ENCODE data around the gene FRAS1.
"Not testable (repeated sequence)": the region's sequence is repeated elsewhere in the genome, so short reads cannot be mapped to it uniquely, and the experiment has no call there.

The FRAS1 gene

GRCh38 chr4:78296261-78296660, 239.1 kb downstream of the FRAS1 start:
- DNase-seq (ENCODE audit: insufficient read length, low spot score) (no peak), FAIRE-seq (no peak)
- no peak for TF ChIP-seq TAF1 (IDR thresholded peaks at IDR 0.05; ENCODE audit: low read depth, low read length)
- TF ChIP-seq SPI1 (IDR thresholded peaks at IDR 0.05; ENCODE audit: low read depth, low read length): no peak
- no peak for TF ChIP-seq POLR2AphosphoS5 (IDR thresholded peaks at IDR 0.05; ENCODE audit: low read depth, low read length)
- TF ChIP-seq PAX5 (IDR thresholded peaks at IDR 0.05; ENCODE audit: insufficient read depth, low read length, severe bottlenecking): no peak
- no peak for TF ChIP-seq POLR2A (IDR thresholded peaks at IDR 0.05; ENCODE audit: low read depth, low read length)
- TF ChIP-seq POU2F2 (IDR thresholded peaks at IDR 0.05; ENCODE audit: low read depth, low read length): no peak

- no peak for DNase-seq (ENCODE audit: insufficient read length, low spot score)
- no peak for TF ChIP-seq PAX5 (IDR thresholded peaks at IDR 0.05; ENCODE audit: insufficient read depth, low read length, severe bottlenecking)
- peak; percentile 79 for TF ChIP-seq SPI1 (IDR thresholded peaks at IDR 0.05; ENCODE audit: low read depth, low read length)
- no peak for FAIRE-seq
These were observed 240.1 kb downstream of the FRAS1 start for GRCh38 chr4:78297116-78297800.

GRCh38 chr4:78298618-78299017, 241.5 kb downstream of the FRAS1 start:
- FAIRE-seq (no peak), DNase-seq (ENCODE audit: insufficient read length, low spot score) (no peak)

GRCh38 chr4:78299565-78299972, 242.4 kb downstream of the FRAS1 start:
- no peak for TF ChIP-seq POLR2A (IDR thresholded peaks at IDR 0.05; ENCODE audit: low read depth, low read length)
- peak; percentile 83 for TF ChIP-seq SPI1 (IDR thresholded peaks at IDR 0.05; ENCODE audit: low read depth, low read length)
- FAIRE-seq (peak; percentile 55), DNase-seq (ENCODE audit: insufficient read length, low spot score) (no peak)

More at GRCh38 chr4:78298618-78299017, 241.5 kb downstream of the FRAS1 start:
- no peak for TF ChIP-seq SPI1 (IDR thresholded peaks at IDR 0.05; ENCODE audit: low read depth, low read length)

GRCh38 chr4:78307263-78307662, 250.1 kb downstream of the FRAS1 start:
- DNase-seq (ENCODE audit: insufficient read length, low spot score); FAIRE-seq: not testable (repeated sequence)

GRCh38 chr4:78308517-78308916, 251.4 kb downstream of the FRAS1 start:
- no peak for DNase-seq (ENCODE audit: insufficient read length, low spot score)
- FAIRE-seq: no peak
- no peak for TF ChIP-seq PAX5 (IDR thresholded peaks at IDR 0.05; ENCODE audit: insufficient read depth, low read length, severe bottlenecking)
- no peak for TF ChIP-seq POLR2A (IDR thresholded peaks at IDR 0.05; ENCODE audit: low read depth, low read length)
- TF ChIP-seq POU2F2 (IDR thresholded peaks at IDR 0.05; ENCODE audit: low read depth, low read length): no peak
- TF ChIP-seq TAF1 (IDR thresholded peaks at IDR 0.05; ENCODE audit: low read depth, low read length): no peak
- TF ChIP-seq POLR2AphosphoS5 (IDR thresholded peaks at IDR 0.05; ENCODE audit: low read depth, low read length): no peak
- no peak for TF ChIP-seq SPI1 (IDR thresholded peaks at IDR 0.05; ENCODE audit: low read depth, low read length)

GRCh38 chr4:78309352-78309751, 252.2 kb downstream of the FRAS1 start:
- no peak for TF ChIP-seq POLR2AphosphoS5 (IDR thresholded peaks at IDR 0.05; ENCODE audit: low read depth, low read length)
- no peak for TF ChIP-seq TAF1 (IDR thresholded peaks at IDR 0.05; ENCODE audit: low read depth, low read length)
- no peak for TF ChIP-seq PAX5 (IDR thresholded peaks at IDR 0.05; ENCODE audit: insufficient read depth, low read length, severe bottlenecking)
- no peak for TF ChIP-seq POU2F2 (IDR thresholded peaks at IDR 0.05; ENCODE audit: low read depth, low read length)
- no peak for TF ChIP-seq SPI1 (IDR thresholded peaks at IDR 0.05; ENCODE audit: low read depth, low read length)
- no peak for TF ChIP-seq POLR2A (IDR thresholded peaks at IDR 0.05; ENCODE audit: low read depth, low read length)
- DNase-seq (ENCODE audit: insufficient read length, low spot score): no peak
- no peak for FAIRE-seq

GRCh38 chr4:78310007-78310739, 253.1 kb downstream of the FRAS1 start:
- TF ChIP-seq PAX5 (IDR thresholded peaks at IDR 0.05; ENCODE audit: insufficient read depth, low read length, severe bottlenecking) (no peak), POLR2A (IDR thresholded peaks at IDR 0.05; ENCODE audit: low read depth, low read length) (no peak), POLR2AphosphoS5 (IDR thresholded peaks at IDR 0.05; ENCODE audit: low read depth, low read length) (no peak), POU2F2 (IDR thresholded peaks at IDR 0.05; ENCODE audit: low read depth, low read length) (no peak), TAF1 (IDR thresholded peaks at IDR 0.05; ENCODE audit: low read depth, low read length) (no peak), SPI1 (IDR thresholded peaks at IDR 0.05; ENCODE audit: low read depth, low read length) (no peak)
- DNase-seq (ENCODE audit: insufficient read length, low spot score): no peak
- no peak for FAIRE-seq

- TF ChIP-seq PAX5 (IDR thresholded peaks at IDR 0.05; ENCODE audit: insufficient read depth, low read length, severe bottlenecking) (no peak), TAF1 (IDR thresholded peaks at IDR 0.05; ENCODE audit: low read depth, low read length) (no peak), POLR2A (IDR thresholded peaks at IDR 0.05; ENCODE audit: low read depth, low read length) (no peak), SPI1 (IDR thresholded peaks at IDR 0.05; ENCODE audit: low read depth, low read length) (no peak), POLR2AphosphoS5 (IDR thresholded peaks at IDR 0.05; ENCODE audit: low read depth, low read length) (no peak), POU2F2 (IDR thresholded peaks at IDR 0.05; ENCODE audit: low read depth, low read length) (no peak)
- DNase-seq (ENCODE audit: insufficient read length, low spot score): no peak
- FAIRE-seq: no peak
These were observed 253.6 kb downstream of the FRAS1 start for GRCh38 chr4:78310740-78311115.

GRCh38 chr4:78311306-78311705, 254.2 kb downstream of the FRAS1 start:
- TF ChIP-seq SPI1 (IDR thresholded peaks at IDR 0.05; ENCODE audit: low read depth, low read length): no peak
- TF ChIP-seq POLR2A (IDR thresholded peaks at IDR 0.05; ENCODE audit: low read depth, low read length): no peak
- TF ChIP-seq POLR2AphosphoS5 (IDR thresholded peaks at IDR 0.05; ENCODE audit: low read depth, low read length): no peak
- TF ChIP-seq TAF1 (IDR thresholded peaks at IDR 0.05; ENCODE audit: low read depth, low read length): no peak
- TF ChIP-seq PAX5 (IDR thresholded peaks at IDR 0.05; ENCODE audit: insufficient read depth, low read length, severe bottlenecking): no peak
- FAIRE-seq (no peak), DNase-seq (ENCODE audit: insufficient read length, low spot score) (no peak)

Measured in GM12891 (cell line).